Liver (tissue), 9 donors: ENCODE measurements around the gene RNF187. TPM values are rescaled to one million over a fixed set of nuclear protein-coding genes. Genes with fewer than 3 reads are reported as not detected.

Source experiments
- DNase-seq: peaks from one replicate; pipeline ENCODE4 v3.0.0-alpha.2; 2017; ENCODE audit warnings: low spot score
- H3K27ac ChIP-seq, 2 donors: one replicate each; pipeline ENCODE4 v1.7.0; 2013; ENCODE audit warnings: inconsistent platforms in 2 of 2, low read length in 2 of 2, control low read depth in 1 of 2, low read depth in 1 of 2, mild to moderate bottlenecking in 1 of 2
- H3K27me3 ChIP-seq, 4 donors: one replicate each; pipeline versions ENCODE4 v1.6.1 to v1.7.0; 2013; ENCODE audit warnings: low read length in 3 of 4, inconsistent platforms in 1 of 4, mild to moderate bottlenecking in 1 of 4, moderate library complexity in 1 of 4; ENCODE audit not compliant: control insufficient read depth in 4 of 4, insufficient read depth in 4 of 4
- H3K36me3 ChIP-seq, 4 donors: one replicate each; pipeline versions ENCODE4 v1.6.1 to v1.7.0; 2013; ENCODE audit warnings: low read length in 3 of 4, mild to moderate bottlenecking in 3 of 4, low read depth in 1 of 4, moderate library complexity in 1 of 4; ENCODE audit not compliant: control insufficient read depth in 4 of 4, insufficient read depth in 3 of 4
- H3K4me1 ChIP-seq, 4 donors: one replicate each; pipeline versions ENCODE4 v1.6.1 to v1.7.0; 2013; ENCODE audit warnings: low read length in 3 of 4, mild to moderate bottlenecking in 3 of 4, moderate library complexity in 1 of 4; ENCODE audit not compliant: control insufficient read depth in 4 of 4, insufficient read depth in 4 of 4
- H3K4me3 ChIP-seq, 3 donors: one replicate each; pipeline versions ENCODE4 v1.6.1 to v1.7.0; 2013; ENCODE audit warnings: low read length in 3 of 3, control low read depth in 1 of 3, low read depth in 1 of 3, mild to moderate bottlenecking in 1 of 3
- H3K9ac ChIP-seq, 2 donors: one replicate each; pipeline ENCODE4 v1.7.0; 2013; ENCODE audit warnings: low read length in 2 of 2, mild to moderate bottlenecking in 2 of 2, moderate library complexity in 2 of 2, control low read depth in 1 of 2, low read depth in 1 of 2
- H3K9me3 ChIP-seq, 4 donors: one replicate each; pipeline versions ENCODE4 v1.6.1 to v1.7.0; 2013; ENCODE audit warnings: low read length in 3 of 4; ENCODE audit not compliant: control insufficient read depth in 4 of 4
- ATF3 ChIP-seq: IDR thresholded peaks from 2 replicates; pipeline ENCODE4 v1.6.1; 2016; ENCODE audit warnings: antibody characterized with exemption
- CTCF ChIP-seq: fragments of 150-350 bp; IDR thresholded peaks from 2 replicates; pipeline ENCODE4 v1.5.1; 2017; ENCODE audit warnings: improper control_type of control experiment, low read depth, low read length; ENCODE audit not compliant: missing input control
- EGR1 ChIP-seq, 2 donors: IDR thresholded peaks; 2 replicates each; pipeline ENCODE4 v1.6.1; 2016 to 2018; ENCODE audit warnings: antibody characterized with exemption in 2 of 2, low read depth in 2 of 2
- FOXA1 ChIP-seq: IDR thresholded peaks from 2 replicates; pipeline ENCODE4 v1.6.1; 2016; ENCODE audit warnings: antibody characterized with exemption
- FOXA2 ChIP-seq: IDR thresholded peaks from 2 replicates; pipeline ENCODE4 v1.6.1; 2016; ENCODE audit warnings: antibody characterized with exemption
- GABPA ChIP-seq, 2 donors: IDR thresholded peaks in 1 of 2; conservative IDR thresholded peaks in 1 of 2; 2 replicates each; pipeline ENCODE4 v1.6.1; 2016; ENCODE audit warnings: antibody characterized with exemption in 2 of 2, mild to moderate bottlenecking in 1 of 2, moderate library complexity in 1 of 2
- HNF4A ChIP-seq, 2 donors: conservative IDR thresholded peaks; 2 replicates each; pipeline ENCODE4 v1.6.1; 2016; ENCODE audit warnings: antibody characterized with exemption in 2 of 2, mild to moderate bottlenecking in 2 of 2
- JUND ChIP-seq, 2 donors: IDR thresholded peaks; 2 replicates each; pipeline ENCODE4 v1.6.1; 2016; ENCODE audit warnings: antibody characterized with exemption in 2 of 2
- MAX ChIP-seq: IDR thresholded peaks from 2 replicates; pipeline ENCODE4 v1.6.1; 2016; ENCODE audit warnings: antibody characterized with exemption
- NR2F2 ChIP-seq: IDR thresholded peaks from 2 replicates; pipeline ENCODE4 v1.6.1; 2016; ENCODE audit warnings: antibody characterized with exemption
- RAD21 ChIP-seq, 2 donors: IDR thresholded peaks; 2 replicates each; pipeline ENCODE4 v1.6.1; 2016; ENCODE audit warnings: antibody characterized with exemption in 2 of 2, mild to moderate bottlenecking in 2 of 2
- REST ChIP-seq: IDR thresholded peaks from 2 replicates; pipeline ENCODE4 v1.6.1; 2016; ENCODE audit warnings: antibody characterized with exemption, mild to moderate bottlenecking
- RXRA ChIP-seq, 2 donors: IDR thresholded peaks; 2 replicates each; pipeline ENCODE4 v1.6.1; 2017 to 2018; ENCODE audit warnings: antibody characterized with exemption in 2 of 2, mild to moderate bottlenecking in 1 of 2
- SP1 ChIP-seq: IDR thresholded peaks from 2 replicates; pipeline ENCODE4 v1.6.1; 2018; ENCODE audit warnings: antibody characterized with exemption, mild to moderate bottlenecking
- TAF1 ChIP-seq: conservative IDR thresholded peaks from 2 replicates; pipeline ENCODE4 v1.6.1; 2016; ENCODE audit warnings: antibody characterized with exemption, mild to moderate bottlenecking
- YY1 ChIP-seq: IDR thresholded peaks from 2 replicates; pipeline ENCODE4 v1.6.1; 2016; ENCODE audit warnings: antibody characterized with exemption, mild to moderate bottlenecking
- ZBTB33 ChIP-seq: IDR thresholded peaks from 2 replicates; pipeline ENCODE4 v1.6.1; 2016; ENCODE audit warnings: antibody characterized with exemption
- WGBS: extraction: QIAGEN DNeasy Blood & Tissue Kit; methylation state at CpG from one replicate; pipeline ENCODE4 v1.1.7; 2013; 5-methylcytosine and 5-hydroxymethylcytosine counted together
- polyA plus RNA-seq, 2 donors: library from polyadenylated mRNA; stranded (reverse) in 1 of 2; unstranded in 1 of 2; fragments of 200-250 nt in 1 of 2; fragments of >200 nt in 1 of 2; fragmentation: Nextera tagmentation in 1 of 2; extraction: Ambion mirVana in 1 of 2; gene quantifications; one replicate each; pipeline versions ENCODE4 v1.2.1 to v1.2.3, GENCODE V29; 2013 to 2015
- total RNA-seq, 2 donors: library from RNA; depleted of rRNA; stranded (reverse); fragments of >200 nt; gene quantifications; one replicate each; pipeline ENCODE4 v1.2.3, GENCODE V29; 2014
- donor health status: healthy.
- donor health status: healthy.
- donor health status: healthy.
- donor health status: healthy.
- donor health status: healthy.

The RNF187 gene
- total and polyA plus RNA-seq, 4 donors: 18.7 to 32.0 (median 23.5) TPM

GRCh38 chr1:228497206-228497605 lies 10.0 kb downstream of the RNF187 start:
- TF ChIP-seq EGR1 (IDR thresholded peaks at IDR 0.05; ENCODE audit: low read depth in 2 of 2): no peak
- no peak for TF ChIP-seq HNF4A (conservative IDR thresholded peaks at IDR 0.05)
- no peak for TF ChIP-seq ZBTB33
- TF ChIP-seq SP1: no peak
- no peak for TF ChIP-seq REST
- TF ChIP-seq ATF3: no peak
- TF ChIP-seq MAX: no peak
- no peak for TF ChIP-seq TAF1
- no peak for TF ChIP-seq NR2F2
- no peak for TF ChIP-seq FOXA1
- no peak for TF ChIP-seq RXRA (IDR thresholded peaks at IDR 0.05)
- no peak for TF ChIP-seq YY1
- TF ChIP-seq RAD21 (IDR thresholded peaks at IDR 0.05): no peak
- no peak for TF ChIP-seq CTCF
- TF ChIP-seq GABPA (IDR thresholded peaks at IDR 0.05 in 1 of 2, conservative IDR thresholded peaks at IDR 0.05 in 1 of 2): no peak
- no peak for TF ChIP-seq FOXA2
- no peak for TF ChIP-seq JUND (IDR thresholded peaks at IDR 0.05)
- 90% methylated on average over 5 of the region's 5 CpGs for WGBS
- no peak overlapping the region for H3K9ac ChIP-seq
- no peak for DNase-seq
- no peak overlapping the region for H3K4me3 ChIP-seq
- no peaks in the 10 kb centered on the region for H3K9me3 ChIP-seq
- H3K4me1 ChIP-seq: peaks cover 0 to 9% (median 2%) of the 10 kb centered on the region in 4 donors
- no peaks in the 10 kb centered on the region for H3K27me3 ChIP-seq
- H3K27ac ChIP-seq: no peak overlapping the region
- peaks cover 8 to 28% (median 10%) of the 10 kb centered on the region in 4 donors for H3K36me3 ChIP-seq
